Stimulated activated naive CD4-positive, alpha-beta T cell (primary cell): ENCODE data around the gene PTGR3.
"Not testable (repeated sequence)": the region's sequence is repeated elsewhere in the genome, so short reads cannot be mapped to it uniquely, and the experiment has no call there.

ENCODE experiments used
- DNase-seq, 6 experiments: peaks; one replicate each; lab custom pipeline; 2025; lab: John Stamatoyannopoulos, UW

Gene PTGR3

DNA sequence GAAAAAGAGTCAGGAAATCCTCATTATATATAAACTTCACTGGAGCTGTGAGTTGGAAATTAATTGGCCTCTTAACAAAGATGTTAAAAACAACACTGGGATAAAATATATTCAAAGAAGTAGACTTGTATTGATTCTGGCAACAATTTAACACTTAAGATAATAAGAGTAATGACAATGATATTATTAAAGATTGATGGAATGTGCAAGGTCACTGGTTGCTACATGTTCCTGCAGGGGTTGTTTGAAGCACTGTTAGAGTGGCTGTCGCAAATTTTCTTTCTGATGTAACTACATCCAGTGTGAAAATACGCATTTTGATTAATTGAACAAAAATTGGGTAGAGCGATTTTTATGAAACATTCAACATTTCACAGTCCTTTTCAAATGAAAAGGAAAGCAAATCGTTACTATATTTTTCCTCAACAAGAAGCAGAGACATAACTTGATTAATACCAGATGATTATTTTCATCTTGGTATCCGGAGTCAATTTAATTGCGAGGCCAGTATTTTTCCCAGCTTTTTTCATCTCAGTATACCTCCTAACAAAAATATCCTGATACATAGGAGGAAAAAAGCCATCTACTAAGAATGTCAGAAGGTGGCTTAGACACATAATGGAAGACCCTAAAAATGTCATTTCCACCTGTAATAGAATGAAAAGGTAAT lies 6.1 kb downstream of the PTGR3 start:
- DNase-seq: no peak

DNA sequence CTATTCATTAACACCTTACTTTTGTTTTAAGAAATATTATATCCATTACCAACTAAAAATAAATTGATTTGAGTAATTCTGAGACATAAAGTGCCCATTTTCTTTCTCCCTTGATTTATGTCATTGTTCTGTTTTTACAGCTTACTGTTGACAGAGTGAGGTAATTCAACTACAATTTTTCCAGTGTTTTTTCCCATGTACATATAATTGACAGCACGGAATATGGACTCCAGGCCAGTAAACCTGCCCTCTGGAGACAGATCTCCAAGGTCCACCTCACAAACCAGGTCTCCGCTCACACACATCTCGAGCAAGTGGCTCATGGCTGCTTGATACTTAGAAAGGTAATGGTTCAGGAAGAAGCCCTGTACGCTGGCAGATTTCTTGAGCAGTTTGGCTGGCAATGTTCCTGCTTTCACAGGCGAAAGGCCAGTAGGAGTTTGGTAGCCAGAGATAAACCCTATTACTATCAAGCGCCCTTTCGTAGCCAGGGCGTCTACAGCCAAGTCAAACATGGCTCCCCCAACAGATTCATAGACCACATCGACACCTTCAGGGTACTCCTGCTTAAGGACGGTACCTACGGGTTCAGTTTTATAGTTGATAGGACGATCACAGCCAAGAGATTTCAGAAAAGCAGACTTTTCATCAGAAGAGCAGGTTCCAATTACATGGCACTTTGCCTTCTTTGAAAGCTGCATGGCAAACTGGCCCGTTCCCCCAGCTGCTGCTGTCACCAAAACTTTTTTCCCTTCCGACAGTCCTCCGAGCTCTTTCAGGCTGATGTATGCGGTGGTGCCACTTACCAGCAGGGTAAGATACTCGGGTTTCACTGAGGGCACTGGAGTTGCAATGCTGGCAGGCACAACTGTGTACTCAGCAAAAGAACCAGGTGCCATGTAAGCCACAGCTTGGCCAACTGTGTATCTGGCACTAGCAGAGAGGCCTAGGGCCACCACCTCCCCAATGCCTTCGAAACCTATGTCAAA lies 7.4 kb downstream of the PTGR3 start:
- no peak for DNase-seq

GRCh38 chr18:75200605-75201280 lies 8.2 kb downstream of the PTGR3 start:
- DNase-seq: no peak

DNA sequence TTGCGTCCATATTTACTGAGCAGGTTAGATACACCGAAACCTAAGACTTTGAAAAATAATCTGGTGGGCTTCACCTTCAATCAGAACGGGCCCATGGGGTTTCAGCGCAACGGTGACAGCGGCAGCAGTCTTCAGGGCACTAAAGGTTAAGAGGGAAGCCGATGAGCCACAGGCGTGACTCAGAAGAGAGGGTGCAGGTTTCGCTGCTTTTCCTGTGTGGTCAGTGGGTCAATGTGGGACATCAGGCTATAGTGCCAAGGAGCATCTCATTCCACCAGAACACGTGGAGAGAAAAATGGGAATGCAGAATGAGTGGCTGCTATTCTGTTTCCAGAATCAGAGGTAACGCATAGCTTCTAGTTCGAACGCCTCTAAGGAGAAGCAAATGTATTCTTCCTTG lies 8.9 kb downstream of the PTGR3 start:
- no peak for DNase-seq

DNA sequence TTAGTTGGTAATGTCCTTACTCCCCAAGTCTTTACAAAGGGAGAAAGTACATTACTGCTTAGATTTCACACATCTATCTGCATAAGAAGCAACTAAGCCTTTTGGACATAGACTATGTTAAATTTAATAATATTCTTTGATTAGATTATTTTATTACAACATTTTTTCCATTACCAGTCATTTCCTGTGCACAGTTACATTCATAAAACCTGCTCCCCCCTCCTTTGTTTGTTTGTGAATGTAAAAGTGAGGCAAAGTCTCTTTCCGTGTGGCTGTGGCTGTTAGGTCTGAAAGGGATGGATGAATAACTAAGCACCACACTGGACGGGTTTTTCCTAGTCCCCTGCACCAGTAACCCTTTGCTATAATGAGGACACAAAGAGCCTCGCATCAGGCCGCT lies 9.6 kb downstream of the PTGR3 start:
- no peak for DNase-seq

DNA sequence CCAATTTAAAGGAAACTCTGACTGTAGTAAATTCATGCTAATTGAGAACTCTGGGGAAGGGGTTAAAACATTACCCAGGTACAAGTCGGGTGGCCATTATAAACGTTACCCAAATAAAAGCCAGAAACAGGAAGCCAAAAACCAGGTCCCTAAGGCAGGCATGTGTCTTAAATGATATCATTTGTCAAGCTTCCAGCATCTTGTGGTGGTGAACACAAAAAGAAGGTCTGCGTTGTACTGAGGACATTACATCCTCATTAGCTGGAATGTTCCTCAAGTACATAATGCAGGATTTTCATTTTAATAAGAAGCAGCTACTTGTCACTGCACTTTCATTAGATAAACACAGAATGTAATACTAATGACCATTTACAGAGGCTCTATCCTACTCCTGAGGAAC lies 10.9 kb downstream of the PTGR3 start:
- no peak for DNase-seq

DNA sequence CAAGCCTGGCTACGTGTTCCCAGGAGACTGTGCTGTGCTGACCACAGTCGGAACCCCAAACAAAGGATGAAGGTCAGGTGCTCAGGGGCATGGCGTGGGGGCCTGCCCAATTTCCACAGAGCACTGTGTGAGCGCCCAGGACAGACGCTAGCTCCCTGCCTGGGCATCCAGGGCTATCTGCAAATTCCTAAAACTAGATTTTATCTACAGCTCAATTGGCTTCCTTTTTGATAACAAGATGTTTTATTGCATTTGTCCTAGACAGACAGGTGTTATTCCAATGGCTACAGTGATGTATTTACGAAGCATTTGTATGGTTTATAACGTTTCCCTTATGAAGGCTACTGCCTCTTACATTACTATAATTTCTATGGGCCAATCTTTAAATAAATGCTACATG lies 16.0 kb downstream of the PTGR3 start:
- no peak for DNase-seq

GRCh38 chr18:75189696-75190095 lies 19.2 kb downstream of the PTGR3 start:
- DNase-seq: no peak

- DNase-seq: not testable (repeated sequence)
Observed at GRCh38 chr18:75187702-75188101, 21.2 kb downstream of the PTGR3 start.

- no peak for DNase-seq
Observed at GRCh38 chr18:75185460-75185859, 23.5 kb downstream of the PTGR3 start.

DNA sequence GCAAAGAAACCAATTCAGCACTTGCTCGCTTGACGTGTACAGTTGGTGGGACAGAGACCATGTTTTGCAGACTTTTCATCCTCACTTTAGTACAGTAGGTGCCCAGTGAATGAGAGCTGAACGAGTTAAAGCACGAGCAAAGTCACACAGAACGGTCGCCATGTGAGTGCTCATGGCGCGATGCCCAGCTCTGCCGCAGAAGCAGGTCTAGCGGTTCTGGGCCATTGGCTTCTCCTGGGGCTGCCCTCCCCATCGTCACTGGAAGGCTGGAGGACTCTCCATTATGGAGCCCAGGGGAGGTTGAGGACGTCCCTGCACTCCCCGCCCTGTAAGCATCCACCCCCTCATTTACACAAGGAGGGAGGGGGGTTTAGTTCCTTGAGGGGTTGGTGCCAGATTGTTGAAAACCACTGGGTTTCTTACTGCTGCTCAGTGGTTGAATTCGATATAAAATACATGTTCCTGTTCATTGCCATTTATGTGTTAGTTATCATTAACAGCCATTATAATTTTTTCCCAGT lies 24.9 kb downstream of the PTGR3 start:
- DNase-seq: no peak

- DNase-seq: no peak
Observed at GRCh38 chr18:75183524-75183923, 25.4 kb downstream of the PTGR3 start.

GRCh38 chr18:75179819-75180600 lies 28.9 kb downstream of the PTGR3 start:
- no peak for DNase-seq

- DNase-seq: no peak
Observed at GRCh38 chr18:75178376-75178775, 30.6 kb downstream of the PTGR3 start.

- peak in 1 of 6 experiments; percentile 7 for DNase-seq
Observed at GRCh38 chr18:75176849-75177248, 32.1 kb downstream of the PTGR3 start.

GRCh38 chr18:75173738-75174137 lies 35.2 kb downstream of the PTGR3 start:
- no peak for DNase-seq

GRCh38 chr18:75173125-75173432 lies 35.9 kb downstream of the PTGR3 start:
- DNase-seq: peak in 1 of 6 experiments; percentile 8

DNA sequence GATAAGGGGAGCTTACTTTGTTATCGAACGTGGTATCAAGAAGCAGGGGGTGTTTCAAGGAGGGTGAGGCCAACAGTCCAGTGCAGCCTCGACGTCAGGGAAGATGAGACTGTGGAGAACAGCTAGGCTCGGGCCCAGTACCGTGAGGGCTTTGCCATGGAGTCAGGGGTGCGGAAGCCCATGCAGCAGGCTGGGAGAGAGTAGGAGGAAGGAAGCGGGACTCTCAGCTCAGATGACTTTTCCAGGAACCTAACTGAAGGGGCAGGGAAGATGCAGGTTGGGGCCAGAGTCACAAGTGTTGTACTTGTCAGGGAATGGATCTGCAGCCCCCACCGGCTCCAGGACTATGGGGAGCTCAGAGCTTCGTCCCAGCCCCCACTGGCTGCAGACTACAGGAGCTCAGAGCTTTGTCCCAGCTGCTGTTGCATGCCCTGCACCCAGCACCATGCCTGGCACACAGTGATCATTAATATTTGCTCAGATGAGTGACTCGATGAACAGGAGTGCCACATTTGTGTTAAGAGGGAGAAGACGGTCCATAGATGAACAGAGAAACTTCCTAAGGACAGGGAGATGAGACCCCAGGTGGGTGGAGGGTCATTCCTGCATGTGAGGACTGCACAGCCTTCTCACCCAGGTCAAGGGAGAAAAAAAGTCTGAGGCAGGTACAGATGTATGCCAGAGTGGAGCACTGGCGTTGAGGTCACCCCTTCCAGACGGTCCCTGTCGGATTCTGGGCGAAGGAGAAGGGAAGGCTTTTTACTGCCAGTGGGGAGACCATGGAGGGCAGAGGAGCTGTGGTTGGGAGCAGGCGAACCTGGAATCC lies 36.4 kb downstream of the PTGR3 start:
- DNase-seq: no peak

DNA sequence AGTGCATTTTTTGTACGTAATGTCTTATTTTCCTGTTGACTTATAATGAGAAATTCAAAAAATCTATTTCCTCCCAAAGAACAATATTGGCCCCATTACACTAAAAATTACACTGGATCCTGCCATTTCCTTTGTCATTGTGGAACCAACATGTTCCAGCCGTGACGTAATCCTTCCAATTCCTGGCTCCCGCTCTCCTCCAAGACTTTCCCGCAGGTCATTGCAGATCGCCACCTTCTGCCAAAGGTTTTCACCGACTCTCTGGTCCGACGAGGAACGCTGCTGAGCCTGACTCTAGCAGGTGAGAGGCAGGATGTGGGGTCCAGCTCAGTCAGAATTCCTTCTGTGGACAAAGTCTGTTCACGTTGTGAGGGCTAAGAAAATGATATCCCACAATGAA lies 38.0 kb downstream of the PTGR3 start:
- no peak for DNase-seq

DNA sequence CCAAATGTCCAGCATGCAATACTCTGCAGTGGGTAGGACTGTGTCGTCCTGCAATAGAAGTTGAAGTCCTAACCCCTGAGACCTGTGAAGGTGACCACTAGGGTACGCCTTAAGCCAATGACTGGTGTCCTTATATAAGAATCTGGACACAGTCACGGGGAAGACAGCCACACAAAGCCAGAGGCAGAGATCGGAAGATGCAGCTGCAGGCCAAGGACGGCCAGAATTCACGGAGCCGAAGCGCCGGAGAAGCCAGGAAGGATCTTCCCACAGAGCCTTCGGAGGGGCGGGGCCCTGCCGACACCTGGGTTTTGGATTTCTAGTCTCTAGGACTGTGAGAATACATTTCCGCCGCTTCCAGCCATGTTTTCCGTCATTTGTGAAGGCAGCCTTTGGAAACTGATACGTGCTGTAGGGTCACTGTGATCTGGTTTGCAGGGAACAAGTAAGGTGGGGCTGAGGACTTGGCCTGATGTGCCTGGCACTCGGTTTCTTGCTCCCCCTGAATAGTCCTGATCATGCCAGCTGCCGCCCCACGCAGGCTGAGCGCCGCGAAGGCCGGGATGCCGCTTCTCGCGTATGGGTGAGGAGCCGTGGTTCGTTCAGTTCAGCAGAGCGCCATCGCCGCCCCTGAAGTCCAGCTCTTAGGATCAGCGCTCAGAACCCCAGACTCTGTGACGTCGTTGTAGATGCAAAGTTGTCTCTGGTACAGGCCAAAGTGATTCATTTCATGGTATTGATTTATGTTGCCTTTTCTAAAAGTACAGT lies 38.7 kb downstream of the PTGR3 start:
- no peak for DNase-seq
